ENCODE data around the gene RAD51. TPM values are rescaled to one million over a fixed set of nuclear protein-coding genes. Genes with fewer than 3 reads are reported as not detected.
"Not testable (repeated sequence)": the region's sequence is repeated elsewhere in the genome, so short reads cannot be mapped to it uniquely, and the experiment has no call there.

Gene RAD51
- 20.5 TPM for polyA plus RNA-seq (2012; ENCODE audit: low read depth, missing spikeins)

DNA sequence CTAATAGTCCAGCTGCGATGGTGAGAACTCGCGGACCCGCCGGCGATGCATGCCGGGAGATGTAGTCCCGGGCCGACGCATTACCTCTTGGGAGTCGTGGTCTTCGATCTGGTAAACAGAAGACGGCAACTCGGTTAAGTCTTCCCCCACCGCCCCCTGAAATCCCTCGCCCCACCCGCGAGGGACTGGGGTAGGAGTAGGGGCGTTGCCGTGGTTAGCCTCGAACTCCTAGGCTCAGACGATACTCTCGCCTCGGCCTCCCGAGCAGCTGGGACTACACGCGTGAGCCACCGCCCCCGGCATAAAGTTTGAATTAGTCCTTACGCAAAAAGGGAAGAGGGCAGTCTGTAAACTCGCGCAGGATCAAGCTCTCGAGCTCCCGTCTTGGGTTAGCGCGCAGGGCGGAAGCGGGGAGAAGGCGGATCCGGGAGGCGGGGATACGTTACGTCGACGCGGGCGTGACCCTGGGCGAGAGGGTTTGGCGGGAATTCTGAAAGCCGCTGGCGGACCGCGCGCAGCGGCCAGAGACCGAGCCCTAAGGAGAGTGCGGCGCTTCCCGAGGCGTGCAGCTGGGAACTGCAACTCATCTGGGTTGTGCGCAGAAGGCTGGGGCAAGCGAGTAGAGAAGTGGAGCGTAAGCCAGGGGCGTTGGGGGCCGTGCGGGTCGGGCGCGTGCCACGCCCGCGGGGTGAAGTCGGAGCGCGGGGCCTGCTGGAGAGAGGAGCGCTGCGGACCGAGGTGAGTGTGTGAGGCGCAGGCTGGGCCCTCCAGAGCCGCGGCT, at the start of gene RAD51:
Gene RAD51, plus strand, starts transcription at position 487 of the 781 bp plus-strand sequence. CDS start 3,585 bp downstream, outside the sequence.
- FAIRE-seq (peak; percentile 90), DNase-seq (ENCODE audit: insufficient read length, low spot score) (peak; percentile 88)
- TF ChIP-seq POLR2A (IDR thresholded peaks at IDR 0.05; ENCODE audit: low read depth, low read length), result peak; percentile 74
- TF ChIP-seq TAF1 (IDR thresholded peaks at IDR 0.05; ENCODE audit: low read depth, low read length), result peak; percentile 11
- peak; percentile 87 for TF ChIP-seq SPI1 (IDR thresholded peaks at IDR 0.05; ENCODE audit: low read depth, low read length)
- peak; percentile 69 for TF ChIP-seq POLR2AphosphoS5 (IDR thresholded peaks at IDR 0.05; ENCODE audit: low read depth, low read length)
- 0 out of 2 replicates have a peak, but pooled peaks have one; percentile 29 for TF ChIP-seq POU2F2 (IDR thresholded peaks at IDR 0.05; ENCODE audit: low read depth, low read length)
- peak; percentile 46 for TF ChIP-seq PAX5 (IDR thresholded peaks at IDR 0.05; ENCODE audit: insufficient read depth, low read length, severe bottlenecking)

DNA sequence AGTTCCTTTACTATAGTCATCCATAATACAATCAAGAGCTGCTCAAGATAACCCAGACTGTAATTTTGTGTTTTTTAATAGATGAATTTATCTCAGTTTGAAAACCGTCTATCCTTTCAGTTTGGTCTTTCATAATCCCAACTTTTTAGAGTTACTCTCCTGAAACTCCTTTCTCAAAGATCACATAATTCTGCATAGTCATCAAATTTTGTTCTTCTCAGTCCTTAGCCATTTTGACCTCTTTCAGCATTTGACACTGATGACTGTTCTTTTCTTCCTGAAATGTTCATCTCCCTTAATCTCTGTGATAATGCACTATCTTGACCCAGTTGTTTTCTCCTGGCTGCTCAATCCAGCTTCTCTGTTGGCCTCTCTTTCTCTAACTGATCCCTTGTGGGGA, 47.5 kb upstream of the RAD51 start:
- no peak for DNase-seq (ENCODE audit: insufficient read length, low spot score)
- TF ChIP-seq TAF1 (IDR thresholded peaks at IDR 0.05; ENCODE audit: low read depth, low read length) (no peak), SPI1 (IDR thresholded peaks at IDR 0.05; ENCODE audit: low read depth, low read length) (no peak), POLR2A (IDR thresholded peaks at IDR 0.05; ENCODE audit: low read depth, low read length) (no peak), POU2F2 (IDR thresholded peaks at IDR 0.05; ENCODE audit: low read depth, low read length) (no peak), POLR2AphosphoS5 (IDR thresholded peaks at IDR 0.05; ENCODE audit: low read depth, low read length) (no peak)
- no peak for FAIRE-seq

DNA sequence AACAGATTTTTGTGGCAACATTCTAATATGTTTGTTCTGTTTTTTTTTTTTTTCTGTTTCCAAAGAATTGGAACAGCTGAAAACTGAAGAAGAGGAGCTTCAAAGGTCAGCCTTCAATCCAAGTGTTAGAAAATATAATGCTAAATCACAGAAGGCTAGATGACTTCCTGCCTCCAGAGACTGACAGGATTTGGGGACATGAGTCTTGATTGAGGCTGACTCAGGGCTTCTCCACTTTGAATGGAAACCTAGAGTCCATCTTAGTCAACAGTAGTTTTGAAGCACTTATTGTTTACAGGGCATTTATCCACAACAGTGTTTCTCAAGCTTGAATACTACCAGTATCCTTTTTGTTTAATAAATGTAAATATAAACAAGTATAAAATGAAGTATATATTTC, 44.5 kb upstream of the RAD51 start:
- FAIRE-seq, result no peak
- TF ChIP-seq POU2F2 (IDR thresholded peaks at IDR 0.05; ENCODE audit: low read depth, low read length) (no peak), SPI1 (IDR thresholded peaks at IDR 0.05; ENCODE audit: low read depth, low read length) (no peak), TAF1 (IDR thresholded peaks at IDR 0.05; ENCODE audit: low read depth, low read length) (no peak), POLR2AphosphoS5 (IDR thresholded peaks at IDR 0.05; ENCODE audit: low read depth, low read length) (no peak), POLR2A (IDR thresholded peaks at IDR 0.05; ENCODE audit: low read depth, low read length) (no peak), PAX5 (IDR thresholded peaks at IDR 0.05; ENCODE audit: insufficient read depth, low read length, severe bottlenecking) (no peak)
- no peak for DNase-seq (ENCODE audit: insufficient read length, low spot score)

DNA sequence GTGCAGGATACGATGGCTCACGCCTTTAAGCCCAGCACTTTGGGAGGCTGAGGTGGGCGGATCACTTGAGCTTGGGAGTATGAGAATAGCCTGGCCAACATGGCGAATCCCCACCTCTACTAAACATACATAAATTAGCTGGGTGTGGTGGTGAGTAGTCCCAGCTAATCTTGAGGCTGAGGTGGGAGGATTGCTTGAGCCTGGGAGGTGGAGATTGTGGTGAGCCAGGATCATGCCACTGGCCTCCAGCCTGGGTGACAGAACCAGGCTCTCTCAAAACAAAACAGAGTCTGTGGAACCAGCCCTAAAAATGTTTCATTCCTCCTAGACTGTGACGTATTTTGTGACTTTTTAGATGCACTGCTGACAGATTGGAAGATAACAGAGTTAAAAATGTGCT, 34.3 kb upstream of the RAD51 start:
- no peak for TF ChIP-seq POLR2AphosphoS5 (IDR thresholded peaks at IDR 0.05; ENCODE audit: low read depth, low read length)
- TF ChIP-seq POU2F2 (IDR thresholded peaks at IDR 0.05; ENCODE audit: low read depth, low read length), result no peak
- FAIRE-seq (no peak), DNase-seq (ENCODE audit: insufficient read length, low spot score) (no peak)

DNA sequence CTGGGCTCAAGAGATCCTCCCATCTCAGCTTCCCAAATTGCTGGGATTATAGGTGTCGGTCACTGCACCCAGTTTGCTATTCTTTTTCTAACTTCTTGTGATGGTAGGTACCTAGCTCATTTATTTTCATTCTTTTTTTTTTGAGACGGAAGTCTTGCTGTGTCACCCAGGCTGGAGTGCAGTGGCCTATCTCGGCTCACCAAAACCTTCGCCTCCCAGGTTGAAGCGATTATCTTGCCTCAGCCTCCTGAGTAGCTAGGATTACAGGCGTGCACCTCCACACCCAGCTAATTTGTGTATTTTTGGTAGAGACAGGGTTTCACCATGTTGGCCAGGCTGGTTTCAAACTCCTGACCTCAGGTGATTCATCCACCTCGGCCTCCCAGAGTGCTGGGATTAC, 30.1 kb upstream of the RAD51 start:
- DNase-seq (ENCODE audit: insufficient read length, low spot score) (no peak), FAIRE-seq (no peak)
- TF ChIP-seq POLR2A (IDR thresholded peaks at IDR 0.05; ENCODE audit: low read depth, low read length), result no peak
- no peak for TF ChIP-seq PAX5 (IDR thresholded peaks at IDR 0.05; ENCODE audit: insufficient read depth, low read length, severe bottlenecking)
- no peak for TF ChIP-seq POU2F2 (IDR thresholded peaks at IDR 0.05; ENCODE audit: low read depth, low read length)
- TF ChIP-seq SPI1 (IDR thresholded peaks at IDR 0.05; ENCODE audit: low read depth, low read length), result no peak
- no peak for TF ChIP-seq POLR2AphosphoS5 (IDR thresholded peaks at IDR 0.05; ENCODE audit: low read depth, low read length)
- no peak for TF ChIP-seq TAF1 (IDR thresholded peaks at IDR 0.05; ENCODE audit: low read depth, low read length)

DNA sequence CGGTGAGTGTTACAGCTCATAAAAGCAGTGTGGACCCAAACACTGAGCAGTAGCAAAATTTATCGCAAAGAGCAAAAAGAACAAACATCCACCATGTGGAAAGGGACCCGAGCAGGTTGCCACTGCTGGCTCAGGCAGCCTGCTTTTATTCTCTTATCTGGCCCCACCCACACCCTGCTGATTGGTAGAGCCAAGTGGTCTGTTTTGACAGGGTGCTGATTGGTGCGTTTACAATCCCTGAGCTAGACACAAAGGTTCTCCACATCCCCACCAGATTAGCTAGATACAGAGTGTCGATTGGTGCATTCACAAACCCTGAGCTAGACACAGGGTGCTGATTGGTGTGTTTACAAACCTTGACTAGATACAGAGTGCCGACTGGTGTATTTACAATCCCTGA, 18.7 kb upstream of the RAD51 start:
- FAIRE-seq; DNase-seq (ENCODE audit: insufficient read length, low spot score): not testable (repeated sequence)

DNA sequence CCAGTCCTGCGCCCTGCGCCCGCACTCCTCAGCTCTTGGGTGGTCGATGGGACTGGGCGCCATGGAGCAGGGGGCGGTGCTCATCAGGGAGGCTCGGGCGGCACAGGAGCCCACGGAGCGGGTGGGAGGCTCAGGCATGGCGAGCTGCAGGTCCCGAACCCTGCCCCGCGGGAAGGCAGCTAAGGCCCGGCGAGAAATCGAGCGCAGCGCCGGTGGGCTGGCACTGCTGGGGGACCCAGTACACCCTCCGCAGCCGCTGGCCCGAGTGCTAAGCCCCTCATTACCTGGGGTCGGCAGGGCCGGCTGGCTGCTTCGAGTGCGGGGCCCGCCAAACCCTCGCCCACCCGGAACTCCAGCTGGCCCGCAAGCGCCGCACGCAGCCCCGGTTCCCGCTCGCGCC, 18.1 kb upstream of the RAD51 start:
- not testable (repeated sequence) for DNase-seq (ENCODE audit: insufficient read length, low spot score); FAIRE-seq

DNA sequence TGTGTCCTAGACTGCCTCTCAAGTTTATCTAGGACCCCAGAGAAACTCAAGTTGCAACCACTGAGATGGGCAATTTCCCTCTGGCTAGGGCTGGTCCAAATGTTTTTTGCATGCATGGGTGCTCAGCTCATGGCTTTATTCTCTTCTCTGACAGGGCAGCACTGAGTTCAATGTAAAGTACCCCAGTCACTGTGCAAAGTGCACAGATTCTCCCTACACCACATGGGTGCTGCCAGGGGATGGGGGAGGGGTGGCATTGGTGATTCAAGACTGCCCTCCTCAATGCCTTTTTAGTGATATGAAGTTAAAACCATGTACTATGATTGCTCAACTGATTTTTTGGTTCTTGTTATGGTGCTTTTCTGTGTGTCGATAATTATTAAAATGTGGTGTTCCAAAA, 14.8 kb upstream of the RAD51 start:
- no peak for TF ChIP-seq TAF1 (IDR thresholded peaks at IDR 0.05; ENCODE audit: low read depth, low read length)
- no peak for TF ChIP-seq POU2F2 (IDR thresholded peaks at IDR 0.05; ENCODE audit: low read depth, low read length)
- no peak for TF ChIP-seq PAX5 (IDR thresholded peaks at IDR 0.05; ENCODE audit: insufficient read depth, low read length, severe bottlenecking)
- TF ChIP-seq POLR2A (IDR thresholded peaks at IDR 0.05; ENCODE audit: low read depth, low read length), result no peak
- no peak for TF ChIP-seq SPI1 (IDR thresholded peaks at IDR 0.05; ENCODE audit: low read depth, low read length)
- no peak for TF ChIP-seq POLR2AphosphoS5 (IDR thresholded peaks at IDR 0.05; ENCODE audit: low read depth, low read length)
- no peak for DNase-seq (ENCODE audit: insufficient read length, low spot score)
- peak; percentile 13 for FAIRE-seq

DNA sequence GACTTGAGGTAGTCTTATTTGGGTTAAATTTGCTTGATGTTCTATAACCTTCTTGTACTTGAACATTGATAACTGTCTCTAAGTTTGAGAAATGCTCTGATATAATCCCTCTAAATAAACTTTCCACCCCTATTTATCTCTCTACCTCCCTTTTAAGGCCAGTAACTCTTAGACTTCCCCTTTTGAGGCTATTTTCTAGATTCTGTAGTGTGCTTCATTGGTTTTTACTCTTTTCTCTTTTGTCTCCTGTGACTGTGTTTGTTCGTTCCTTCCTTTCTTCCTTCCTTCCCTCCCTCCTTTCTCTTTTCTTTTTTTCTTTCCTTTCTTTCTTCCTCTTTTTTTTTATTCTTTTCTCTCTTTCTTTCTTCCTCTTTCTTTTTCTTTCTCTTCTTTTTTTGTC, 14.0 kb upstream of the RAD51 start:
- TF ChIP-seq SPI1 (IDR thresholded peaks at IDR 0.05; ENCODE audit: low read depth, low read length), result peak; percentile 71
- FAIRE-seq; DNase-seq (ENCODE audit: insufficient read length, low spot score): not testable (repeated sequence)

DNA sequence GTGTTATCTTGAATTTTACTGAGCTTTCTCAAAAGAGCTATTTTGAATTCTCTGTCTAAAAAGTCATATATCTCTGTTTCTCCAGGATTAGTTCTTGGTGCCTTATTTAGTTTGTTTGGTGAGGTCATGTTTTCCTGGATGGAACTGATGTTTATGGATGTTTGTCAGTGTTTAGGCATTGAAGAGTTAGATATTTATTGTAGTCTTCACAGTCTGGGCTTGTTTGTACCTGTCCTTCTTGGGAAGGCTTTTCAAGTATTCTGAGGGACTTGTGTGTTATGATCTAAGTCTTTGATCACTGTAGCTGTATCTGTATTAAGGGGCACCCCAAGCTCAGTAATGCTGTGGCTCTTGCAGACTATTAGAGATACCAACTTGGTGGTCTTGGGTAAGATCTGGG, 10.6 kb upstream of the RAD51 start:
- FAIRE-seq, result no peak
- no peak for DNase-seq (ENCODE audit: insufficient read length, low spot score)
- no peak for TF ChIP-seq POLR2A (IDR thresholded peaks at IDR 0.05; ENCODE audit: low read depth, low read length)
- no peak for TF ChIP-seq SPI1 (IDR thresholded peaks at IDR 0.05; ENCODE audit: low read depth, low read length)

DNA sequence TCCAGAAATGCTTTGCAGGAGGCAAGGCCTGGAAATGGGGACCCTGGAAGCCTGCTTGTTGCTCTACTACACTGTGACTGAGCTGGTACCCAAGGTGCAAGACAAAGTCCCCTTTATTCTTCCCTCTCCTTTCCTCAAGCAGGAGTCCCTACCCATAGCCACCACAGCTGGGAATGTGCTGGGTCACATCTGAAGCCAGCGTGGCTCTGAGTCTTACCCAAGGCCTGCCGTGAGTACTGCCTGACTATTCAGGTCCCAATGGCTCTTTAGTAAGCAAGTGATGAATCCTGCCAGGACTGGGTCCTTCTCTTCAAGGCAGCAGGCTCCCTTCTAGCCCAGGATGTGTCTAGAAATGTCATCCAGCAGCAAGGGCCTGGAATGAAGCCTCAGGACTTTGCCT, 9.6 kb upstream of the RAD51 start:
- DNase-seq (ENCODE audit: insufficient read length, low spot score), result no peak
- no peak for TF ChIP-seq PAX5 (IDR thresholded peaks at IDR 0.05; ENCODE audit: insufficient read depth, low read length, severe bottlenecking)
- TF ChIP-seq SPI1 (IDR thresholded peaks at IDR 0.05; ENCODE audit: low read depth, low read length), result no peak
- TF ChIP-seq POLR2AphosphoS5 (IDR thresholded peaks at IDR 0.05; ENCODE audit: low read depth, low read length), result no peak
- TF ChIP-seq TAF1 (IDR thresholded peaks at IDR 0.05; ENCODE audit: low read depth, low read length), result no peak
- no peak for FAIRE-seq

All from GM12891 (cell line).